ENCODE results near the gene IFNL4.
"Not testable (repeated sequence)": the region's sequence is repeated elsewhere in the genome, so short reads cannot be mapped to it uniquely, and the experiment has no call there.

The IFNL4 gene

DNA sequence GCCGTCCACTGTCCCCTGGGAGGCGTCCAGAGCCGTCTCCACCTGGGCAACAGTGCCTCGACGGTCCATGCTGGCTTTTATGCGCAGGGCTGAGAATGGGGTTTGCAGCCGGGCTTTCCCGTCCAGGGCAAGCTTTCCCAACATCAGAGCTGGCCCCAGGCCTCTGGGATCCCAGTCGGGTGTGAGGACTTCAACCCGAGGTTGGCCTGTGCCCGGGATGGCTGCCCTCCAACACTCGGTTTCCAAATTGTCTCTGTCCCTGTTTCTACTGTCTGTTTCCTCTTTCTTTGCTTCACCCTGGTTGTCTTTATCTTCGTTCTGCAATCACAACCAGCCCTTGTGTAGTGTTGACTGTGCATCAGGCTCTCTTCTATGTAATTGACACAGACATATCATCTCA, at the start of gene IFNL4:
IFNL4 (minus strand) TSS at position 51 of the 400 bp plus-strand sequence.
- no peak for DNase-seq

- no peak for DNase-seq
Observed at GRCh38 chr19:39297931-39298634, 49.4 kb upstream of the IFNL4 start.

DNA sequence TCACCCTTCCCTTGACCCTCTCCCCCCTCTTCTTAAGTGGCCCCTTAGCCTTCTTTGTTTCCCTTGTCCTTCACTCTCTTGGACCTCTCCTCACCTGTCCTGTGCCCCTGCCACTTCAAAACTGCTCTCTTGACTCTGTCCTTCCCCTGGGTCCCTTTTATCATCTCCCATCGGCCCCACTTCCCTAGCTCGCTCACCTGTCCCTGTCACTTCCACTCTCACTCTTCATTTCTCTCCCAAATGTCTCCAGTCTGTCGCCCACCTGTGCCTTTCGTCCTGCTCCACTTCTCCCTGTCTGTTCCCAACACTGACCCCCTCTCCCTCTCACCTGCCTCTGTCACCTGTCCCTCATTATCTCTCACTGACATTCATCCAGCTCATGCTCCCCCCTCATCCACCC, 48.2 kb upstream of the IFNL4 start:
- DNase-seq, result no peak

DNA sequence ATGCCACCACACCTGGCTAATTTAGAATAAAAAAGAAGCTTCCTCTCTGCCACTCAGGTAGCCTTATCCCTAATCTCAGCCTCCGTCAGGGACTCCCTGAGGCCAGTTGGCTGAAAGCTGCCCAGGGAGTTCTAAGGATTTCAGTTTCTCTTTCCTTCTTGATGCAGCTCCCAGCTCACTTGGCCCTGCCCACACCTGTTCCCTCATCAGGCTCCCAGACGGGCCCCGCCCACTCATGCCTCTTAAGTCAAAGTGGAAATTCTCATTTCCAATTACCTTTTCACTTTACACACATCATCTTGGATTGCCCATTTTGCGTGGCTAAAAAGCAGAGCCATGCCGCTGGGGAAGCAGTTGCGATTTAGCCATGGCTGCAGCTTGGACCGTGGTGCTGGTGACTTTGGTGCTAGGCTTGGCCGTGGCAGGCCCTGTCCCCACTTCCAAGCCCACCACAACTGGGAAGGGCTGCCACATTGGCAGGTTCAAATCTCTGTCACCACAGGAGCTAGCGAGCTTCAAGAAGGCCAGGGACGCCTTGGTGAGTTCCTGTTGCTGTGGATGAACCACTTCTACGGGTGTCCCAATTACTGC, 47.5 kb upstream of the IFNL4 start, which contains the start of gene IFNL1:
IFNL1 (plus strand) TSS at position 353 of the 591 bp plus-strand sequence; CDS start at position 368, 15 bp downstream.
- DNase-seq, result no peak

DNA sequence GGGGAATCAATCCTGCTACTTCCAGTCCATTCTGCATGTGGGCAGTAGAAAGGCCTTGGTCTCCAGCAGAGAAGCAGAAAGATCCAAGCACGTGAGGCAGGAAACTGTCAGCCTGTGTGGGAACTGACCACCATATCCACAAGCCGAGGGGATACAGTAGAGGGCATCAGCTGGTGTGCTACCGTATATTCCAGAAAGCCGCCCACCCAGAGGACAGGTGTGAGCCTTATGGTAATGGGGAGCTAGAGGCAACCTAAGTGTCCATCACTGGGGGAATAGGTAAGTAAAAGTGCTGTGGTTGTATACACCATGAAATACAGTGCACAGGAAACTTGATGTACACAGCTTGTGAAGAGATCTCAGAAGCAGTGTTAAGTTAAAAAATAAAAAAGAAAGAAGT, 44.7 kb upstream of the IFNL4 start:
- no peak for DNase-seq

DNA sequence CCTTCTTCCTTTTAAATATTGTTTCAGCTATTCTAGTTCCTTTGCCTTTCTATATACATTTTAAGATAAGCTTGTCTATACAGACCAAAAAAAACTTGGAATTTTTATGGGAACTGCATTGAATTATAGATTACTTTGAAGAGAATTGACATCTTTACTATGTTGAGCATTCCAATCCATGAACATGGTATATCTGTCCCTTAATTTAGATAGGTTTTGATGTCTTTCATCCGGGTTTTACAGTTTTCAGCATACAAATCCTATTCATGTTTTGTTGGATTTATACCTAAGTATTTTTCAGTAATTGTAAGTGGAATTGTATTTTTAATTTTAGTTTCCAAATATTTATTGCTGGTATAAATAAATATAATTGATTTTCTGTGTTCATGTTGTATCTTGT, 35.4 kb upstream of the IFNL4 start:
- no peak for DNase-seq

- DNase-seq, result no peak
Observed at GRCh38 chr19:39282021-39282420, 33.4 kb upstream of the IFNL4 start.

DNA sequence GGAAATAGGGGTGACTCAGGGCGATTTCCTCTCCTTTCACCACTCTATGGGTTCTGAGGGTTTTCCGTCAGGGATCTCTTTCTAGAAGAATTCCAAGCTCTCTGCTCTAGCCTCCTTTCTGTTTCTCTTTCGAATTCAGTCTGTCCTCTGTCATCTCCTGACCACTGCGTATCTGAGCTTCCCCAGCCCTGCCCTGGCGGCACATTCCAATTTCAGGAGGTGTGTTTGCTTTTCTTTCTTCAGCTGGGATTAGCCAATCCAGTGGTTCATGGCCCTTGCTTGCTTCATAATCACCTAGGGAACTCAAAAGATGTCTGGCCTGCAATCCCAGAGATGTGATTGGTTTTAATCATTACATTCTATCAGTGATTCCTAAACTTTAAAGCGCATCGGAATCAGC, 28.9 kb upstream of the IFNL4 start:
- no peak for DNase-seq

- DNase-seq, result no peak
Observed at GRCh38 chr19:39276740-39277139, 28.1 kb upstream of the IFNL4 start.

GRCh38 chr19:39275578-39275977, 26.9 kb upstream of the IFNL4 start:
- DNase-seq, result no peak

- DNase-seq, result not testable (repeated sequence)
Observed at GRCh38 chr19:39273859-39274258, 25.2 kb upstream of the IFNL4 start.

- peak; percentile 70 for DNase-seq
Observed at GRCh38 chr19:39270036-39270871, 21.6 kb upstream of the IFNL4 start.

DNA sequence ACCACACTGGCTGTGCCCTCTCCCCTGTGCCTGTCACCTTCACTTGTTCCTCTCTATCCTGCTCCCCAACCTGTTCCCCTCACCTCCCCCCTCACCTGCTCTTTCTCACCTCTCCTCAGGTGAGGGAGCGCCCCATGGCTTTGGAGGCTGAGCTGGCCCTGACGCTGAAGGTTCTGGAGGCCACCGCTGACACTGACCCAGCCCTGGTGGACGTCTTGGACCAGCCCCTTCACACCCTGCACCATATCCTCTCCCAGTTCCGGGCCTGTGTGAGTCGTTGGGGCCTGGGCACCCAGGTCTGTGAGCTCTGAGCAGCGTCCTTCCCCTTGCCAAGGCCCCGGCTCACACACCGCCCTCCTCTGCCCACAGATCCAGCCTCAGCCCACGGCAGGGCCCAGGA, 20.7 kb upstream of the IFNL4 start:
- DNase-seq, result not testable (repeated sequence)

DNA sequence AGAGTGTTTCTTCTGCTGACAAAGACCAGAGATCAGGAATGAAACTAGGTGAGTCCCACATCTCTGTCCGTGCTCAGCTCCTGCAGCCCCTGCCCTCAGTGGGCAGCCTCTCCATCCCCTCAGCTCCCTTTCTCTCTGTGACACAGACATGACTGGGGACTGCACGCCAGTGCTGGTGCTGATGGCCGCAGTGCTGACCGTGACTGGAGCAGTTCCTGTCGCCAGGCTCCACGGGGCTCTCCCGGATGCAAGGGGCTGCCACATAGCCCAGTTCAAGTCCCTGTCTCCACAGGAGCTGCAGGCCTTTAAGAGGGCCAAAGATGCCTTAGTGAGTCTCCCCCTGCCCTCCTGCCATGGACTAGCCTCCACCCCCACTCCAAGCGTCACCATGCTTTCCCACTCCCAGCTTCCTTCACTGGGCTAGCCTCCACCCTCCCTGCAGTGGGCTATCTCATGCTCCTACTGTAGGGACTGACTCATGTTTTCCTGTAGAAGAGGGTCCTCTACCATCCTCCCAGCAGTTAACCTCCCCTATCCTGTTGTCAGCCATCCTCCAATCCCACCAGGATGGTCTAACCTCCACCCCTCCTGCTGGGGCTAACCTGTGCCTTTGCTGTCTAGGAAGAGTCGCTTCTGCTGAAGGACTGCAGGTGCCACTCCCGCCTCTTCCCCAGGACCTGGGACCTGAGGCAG, 20.0 kb upstream of the IFNL4 start:
- not testable (repeated sequence) for DNase-seq

DNA sequence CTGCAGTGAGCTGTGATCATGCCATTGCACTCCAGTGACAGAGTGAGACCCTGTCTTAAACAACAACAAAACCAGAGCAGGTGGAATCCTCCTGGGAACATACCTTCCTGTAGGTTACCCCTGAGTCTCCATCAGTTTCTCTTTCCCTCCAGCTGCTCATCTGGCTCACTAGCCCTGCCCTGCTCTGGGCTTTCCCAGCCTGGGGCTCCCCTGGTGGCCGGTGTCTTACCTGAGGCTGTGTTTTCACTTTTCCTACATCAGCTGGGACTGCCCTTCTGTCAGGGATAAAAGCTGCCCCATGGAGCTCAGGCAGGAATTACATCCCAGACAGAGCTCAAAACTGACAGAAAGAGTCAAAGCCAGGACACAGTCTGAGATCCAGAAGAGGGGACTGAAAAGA, 19.4 kb upstream of the IFNL4 start, which contains the start of gene IFNL2:
IFNL2 (plus strand) TSS at position 312 of the 400 bp plus-strand sequence. CDS start 173 bp downstream, outside the sequence.
- not testable (repeated sequence) for DNase-seq

DNA sequence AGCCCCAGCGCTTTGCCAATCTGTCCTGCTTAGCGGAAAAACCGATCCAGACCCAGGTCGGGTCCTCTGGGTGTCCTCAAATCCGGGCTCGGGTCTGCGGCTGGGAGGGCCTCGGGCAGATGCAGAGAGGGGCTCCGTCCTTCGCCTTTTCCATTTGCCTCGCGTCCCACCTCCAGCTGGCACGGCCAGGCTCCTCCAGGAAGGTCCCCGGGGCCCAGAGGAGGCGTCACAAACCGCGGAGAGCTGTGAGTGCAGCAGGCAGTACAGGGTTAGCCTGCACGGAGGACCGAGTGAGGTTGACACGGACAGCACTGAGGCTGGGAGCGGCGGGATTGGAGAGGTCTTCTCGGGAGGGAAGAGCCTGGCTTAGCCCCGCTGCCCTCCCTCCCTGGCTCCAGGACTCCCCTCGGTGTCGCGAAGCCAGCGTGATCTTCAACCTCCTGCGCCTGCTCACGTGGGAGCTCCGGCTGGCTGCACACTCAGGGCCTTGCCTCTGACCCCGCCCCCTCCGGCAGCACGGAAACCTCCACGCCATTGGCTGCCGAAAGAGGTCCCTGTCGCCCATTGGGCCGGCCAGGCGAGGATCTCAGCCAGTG, 16.8 kb upstream of the IFNL4 start:
- DNase-seq, result peak; percentile 10

DNA sequence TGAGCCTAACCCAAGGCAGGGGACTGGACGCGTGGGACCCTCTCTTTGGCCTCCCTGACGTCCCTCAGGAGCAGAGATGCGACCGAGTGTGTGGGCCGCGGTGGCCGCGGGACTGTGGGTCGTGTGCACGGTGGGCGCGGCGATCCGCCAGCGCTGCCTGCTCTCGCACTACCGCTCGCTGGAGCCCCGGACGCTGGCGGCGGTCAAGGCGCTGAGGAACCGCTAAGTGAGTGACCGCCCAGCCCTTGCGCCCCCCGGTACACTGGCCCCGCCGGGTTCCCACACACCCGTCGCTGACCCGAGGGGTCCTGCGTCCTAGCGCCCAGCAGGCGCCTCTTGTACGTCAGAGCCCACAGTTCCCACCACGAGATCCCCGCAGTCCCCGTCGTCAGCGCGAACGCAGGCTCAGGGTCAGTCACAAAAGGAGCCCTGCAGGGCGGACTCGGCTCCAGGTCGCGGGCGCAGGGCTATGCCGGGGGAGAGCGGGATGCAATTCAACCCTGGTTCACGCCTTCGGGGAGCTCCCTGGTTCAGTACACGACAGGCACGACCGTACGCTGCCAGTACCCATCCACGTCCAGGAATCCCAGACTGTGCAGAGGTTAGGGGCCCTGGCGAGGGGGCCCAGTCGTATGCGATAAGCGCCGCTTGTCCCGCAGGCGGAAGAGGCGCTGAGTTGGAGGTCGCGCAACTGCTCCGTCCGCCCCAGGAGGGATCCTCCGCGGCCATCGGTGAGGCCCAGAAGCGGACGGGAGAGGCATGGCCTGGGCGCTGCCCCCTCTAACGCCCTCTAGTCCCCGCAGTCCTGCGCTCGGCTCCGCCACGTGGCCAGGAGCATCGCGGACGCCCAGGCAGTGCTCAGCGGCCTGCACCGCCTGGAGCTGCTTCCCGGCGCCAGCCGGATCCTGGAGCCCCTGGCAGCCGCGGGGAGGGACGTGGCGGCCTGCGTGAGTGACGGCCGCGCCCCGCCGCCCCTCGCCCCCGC, 15.9 kb upstream of the IFNL4 start:
- no peak for DNase-seq

- no peak for DNase-seq
Observed at GRCh38 chr19:39263912-39264305, 15.3 kb upstream of the IFNL4 start.

DNA sequence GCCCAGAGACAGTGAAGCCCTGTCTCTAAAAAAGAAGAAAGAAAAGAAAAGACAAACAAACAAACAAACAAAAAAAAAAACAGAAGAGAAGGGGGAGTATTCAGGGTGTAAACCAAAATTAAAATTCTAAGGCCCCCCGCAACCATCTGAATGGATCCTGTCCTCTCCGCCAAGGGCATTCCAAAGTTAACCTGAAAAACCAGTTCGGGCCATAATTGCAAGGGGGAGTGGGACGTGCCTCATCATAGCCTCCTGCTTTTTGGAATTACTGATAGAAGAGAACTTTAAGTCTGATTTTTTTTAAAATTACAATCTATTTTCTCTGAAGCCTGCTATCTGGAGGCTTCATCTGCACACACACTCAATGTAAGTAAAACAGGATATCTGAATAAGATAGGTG, 13.8 kb upstream of the IFNL4 start:
- DNase-seq, result no peak

DNA sequence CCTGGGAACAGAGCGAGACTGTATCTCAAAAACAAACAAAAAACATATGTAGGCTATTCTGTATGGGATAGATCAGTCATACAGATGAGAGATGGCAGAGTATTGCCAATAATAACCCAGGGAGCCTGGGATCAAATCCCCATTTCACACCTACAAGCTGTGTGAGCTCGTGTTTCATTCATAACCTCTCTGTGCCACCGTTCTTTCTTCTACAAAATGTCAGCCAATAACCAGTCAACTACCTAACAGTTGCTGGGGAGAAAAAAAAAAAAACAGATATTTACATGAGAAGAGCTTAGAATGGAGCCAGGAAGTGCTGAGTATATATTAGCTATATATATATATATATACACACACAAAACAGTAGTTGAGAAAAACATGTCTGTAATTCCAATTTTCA, 13.0 kb upstream of the IFNL4 start:
- DNase-seq, result no peak

- no peak for DNase-seq
Observed at GRCh38 chr19:39257227-39257626, 8.6 kb upstream of the IFNL4 start.
